HL-60 (cell line): Measurements from ENCODE around the gene RTL9.

Experiments
- DNase-seq, 2 experiments: peaks; one replicate each; pipeline ENCODE4 v3.0.0-alpha.2; 2010 to 2020; ENCODE audit warnings: low read depth in 1 of 2, low spot score in 1 of 2
- H3K27ac ChIP-seq: fragments of 250-450 bp; sonication (Bioruptor Pico); replicated peaks from 2 replicates; pipeline ENCODE4 v1.5.1; 2020; ENCODE audit warnings: mild to moderate bottlenecking, moderate library complexity
- H3K27me3 ChIP-seq: fragments of 250-450 bp; sonication (Bioruptor Pico); 2 replicates; pipeline ENCODE4 v1.5.1; 2021; ENCODE audit warnings: mild to moderate bottlenecking, moderate library complexity; ENCODE audit not compliant: insufficient read depth, poor library complexity, severe bottlenecking
- H3K4me3 ChIP-seq: replicated peaks from 2 replicates; pipeline ENCODE4 v1.5.1; 2011; ENCODE audit warnings: mild to moderate bottlenecking, control low read depth, low read length; ENCODE audit not compliant: insufficient read depth
- CTCF ChIP-seq: IDR thresholded peaks from one replicate; pipeline ENCODE4 v1.5.1; 2011; ENCODE audit warnings: low read length, control low read depth, inconsistent platforms; ENCODE audit not compliant: insufficient read depth
- GABPA ChIP-seq: IDR thresholded peaks from 2 replicates; pipeline ENCODE4 v1.6.1; 2012; ENCODE audit warnings: low read depth
- POLR2AphosphoS5 ChIP-seq: IDR thresholded peaks from 2 replicates; pipeline ENCODE4 v1.6.1; 2012; ENCODE audit warnings: low read depth
- REST ChIP-seq: IDR thresholded peaks from 2 replicates; pipeline ENCODE4 v1.6.1; 2012; ENCODE audit warnings: low read depth; ENCODE audit not compliant: insufficient replicate concordance
- SPI1 ChIP-seq: IDR thresholded peaks from 2 replicates; pipeline ENCODE4 v1.6.1; 2012; ENCODE audit warnings: low read depth, mild to moderate bottlenecking, borderline replicate concordance

The RTL9 gene

GRCh38 chrX:110311437-110312230 lies 47.0 kb upstream of the RTL9 start:
- TF ChIP-seq REST (no peak), POLR2AphosphoS5 (no peak), GABPA (no peak), CTCF (no peak), SPI1 (no peak)
- no peak overlapping the region for H3K4me3 ChIP-seq
- no peaks in the 10 kb centered on the region for H3K27me3 ChIP-seq
- DNase-seq = no peak
- H3K27ac ChIP-seq = no peak overlapping the region

- Histone ChIP-seq H3K4me3 (peak overlapping the region; percentile 8; the same call in 1 of the 2 replicates), H3K27ac (no peak overlapping the region), H3K27me3 (no peaks in the 10 kb centered on the region)
- DNase-seq = no peak
- TF ChIP-seq REST (no peak), POLR2AphosphoS5 (no peak), SPI1 (no peak), CTCF (no peak), GABPA (no peak)
These were observed 43.1 kb upstream of the RTL9 start for GRCh38 chrX:110315551-110315950.

GRCh38 chrX:110316351-110317060 lies 42.1 kb upstream of the RTL9 start:
- Histone ChIP-seq H3K4me3 (peak overlapping the region; percentile 79), H3K27me3 (no peaks in the 10 kb centered on the region), H3K27ac (no peak overlapping the region)
- DNase-seq = no peak
- no peak for TF ChIP-seq CTCF
- no peak for TF ChIP-seq GABPA
- no peak for TF ChIP-seq POLR2AphosphoS5
- no peak for TF ChIP-seq SPI1
- no peak for TF ChIP-seq REST
